ENCODE data around the gene BARX1. TPM values are rescaled to one million over a fixed set of nuclear protein-coding genes. Genes with fewer than 3 reads are reported as not detected.

The BARX1 gene
- total and polyA plus RNA-seq, 2 experiments from 2014 or later: not detected

DNA sequence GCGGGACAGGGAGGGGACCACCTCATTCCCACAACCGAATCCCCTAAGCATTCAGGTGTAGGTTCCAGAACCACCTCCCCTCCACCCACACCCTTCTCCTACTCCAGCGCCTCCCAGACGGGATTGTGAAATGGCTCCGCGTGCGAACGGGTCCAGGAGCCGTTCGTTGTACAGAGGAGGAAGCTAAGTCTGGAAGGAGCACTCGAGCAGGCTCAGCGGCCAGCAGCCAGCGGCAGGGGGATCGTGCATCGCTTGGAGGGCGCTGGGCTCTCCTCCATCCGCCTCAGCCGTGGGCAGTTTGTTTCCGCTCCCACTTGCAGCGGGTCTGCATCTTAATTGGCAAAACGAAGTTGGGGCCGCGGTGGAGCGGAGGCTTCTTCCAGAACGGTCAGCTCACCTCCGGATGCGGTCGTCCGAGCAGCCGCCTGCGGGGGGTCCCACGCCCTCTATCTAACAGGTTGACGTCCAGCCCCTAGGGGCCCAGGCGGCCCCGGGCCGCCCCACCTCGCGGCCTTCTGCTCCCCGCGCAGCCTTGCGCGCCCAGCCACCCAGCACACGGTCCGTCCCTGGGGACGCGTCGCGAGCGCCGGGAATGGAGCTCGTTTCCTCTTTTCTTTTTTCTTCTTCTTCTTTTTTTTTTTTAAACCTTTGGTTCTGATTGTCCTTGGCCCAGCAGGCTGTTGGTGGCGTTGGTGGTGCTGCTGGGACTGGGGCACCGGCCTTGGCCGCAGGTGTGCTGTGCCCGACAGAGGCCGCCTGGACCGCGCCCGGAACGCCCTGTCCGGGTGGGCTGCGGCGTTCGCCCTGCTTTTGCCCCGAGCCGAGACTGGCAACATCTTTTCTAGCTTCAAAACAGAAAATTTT lies 3.9 kb upstream of the BARX1 start:
- no peak overlapping the region for H3K4me2 ChIP-seq (ENCODE audit: unreplicated experiment)
- H3K9ac ChIP-seq: no peak overlapping the region
- no peaks in the 10 kb centered on the region for H4K20me1 ChIP-seq (ENCODE audit: insufficient read depth)

DNA sequence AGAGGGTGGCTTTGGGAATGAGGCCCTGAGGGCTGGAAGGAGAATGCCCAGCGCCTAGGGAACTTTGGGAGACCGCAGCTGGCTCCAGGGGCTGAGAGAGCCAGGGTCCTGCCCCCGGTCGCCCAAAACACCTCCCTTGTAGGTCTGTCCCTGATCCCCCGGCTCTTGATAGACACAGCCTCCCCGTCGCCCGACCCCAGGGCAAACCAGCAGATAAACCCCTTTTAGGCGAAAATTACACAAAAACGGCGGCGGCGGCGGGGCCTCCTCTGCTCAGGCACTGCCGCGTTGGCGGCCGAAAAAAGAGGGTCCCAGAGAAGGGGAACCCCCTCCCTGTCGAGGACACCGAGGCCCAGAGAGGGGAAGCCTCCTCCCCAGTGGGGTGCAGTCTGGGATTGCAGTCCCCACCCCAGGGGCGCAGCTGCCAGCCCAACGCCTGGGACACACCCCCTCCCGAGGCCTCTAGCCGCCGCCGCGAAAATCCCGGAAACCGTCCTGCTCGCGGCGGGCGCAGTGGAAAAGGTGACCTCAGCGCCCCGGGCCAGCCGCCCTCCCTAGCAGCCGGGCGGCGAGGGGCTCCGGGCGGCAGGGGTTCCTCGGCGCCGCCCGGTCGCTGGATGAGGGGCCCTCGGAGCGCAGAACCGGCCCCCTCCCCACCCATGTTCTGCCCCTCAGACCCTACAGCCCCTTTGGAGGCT lies 3.1 kb upstream of the BARX1 start:
- no peaks in the 10 kb centered on the region for H3K36me3 ChIP-seq (ENCODE audit: low read depth)
- no peak overlapping the region for H3K4me2 ChIP-seq (ENCODE audit: unreplicated experiment)
- no peak overlapping the region for H3K4me3 ChIP-seq
- in situ Hi-C loops (cut with MboI): no loop called here
- no peak for DNase-seq
- H3F3A ChIP-seq (ENCODE audit: insufficient read depth): peaks cover 11% of the 10 kb centered on the region; the same call in 1 of the 2 replicates
- H3K27me3 ChIP-seq (replicated peaks; ENCODE audit: insufficient read depth): peaks cover 73% of the 10 kb centered on the region
- H3K27ac ChIP-seq: no peak overlapping the region
- no peaks in the 10 kb centered on the region for H3K9me3 ChIP-seq (ENCODE audit: low read depth)
- no peaks in the 10 kb centered on the region for H4K20me1 ChIP-seq (ENCODE audit: insufficient read depth)
- no peaks in the 10 kb centered on the region for H3K79me2 ChIP-seq (ENCODE audit: insufficient read depth)
- no peaks in the 10 kb centered on the region for H3K9me2 ChIP-seq (ENCODE audit: insufficient read depth)
- WGBS, 2 experiments (ENCODE audit: low coverage in 1 of 2, low lambda C conversion rate in 2 of 2, missing lambda C conversion rate in 2 of 2): 61 to 68% methylated on average over 24 to 46 of the region's 49 CpGs
- H3K9ac ChIP-seq: no peak overlapping the region
- TF ChIP-seq EZH2phosphoT487 (IDR thresholded peaks at IDR 0.05; ENCODE audit: insufficient read depth, low read depth) (no peak), EZH2 (IDR thresholded peaks at IDR 0.05; ENCODE audit: insufficient read depth, poor library complexity, severe bottlenecking) (no peak)
- H2AFZ ChIP-seq: no peak overlapping the region
- H3K4me1 ChIP-seq (ENCODE audit: insufficient read depth): peaks cover 6% of the 10 kb centered on the region; the same call in 1 of the 2 replicates

More for the DNA sequence above, 3.9 kb upstream of the BARX1 start:
- DNase-seq: peak; percentile 63
- no peaks in the 10 kb centered on the region for H3K36me3 ChIP-seq (ENCODE audit: low read depth)
- no peaks in the 10 kb centered on the region for H3K79me2 ChIP-seq (ENCODE audit: insufficient read depth)
- no peak overlapping the region for H3K4me3 ChIP-seq
- 11 to 12% methylated on average over 54 to 65 of the region's 66 CpGs for WGBS, 2 experiments (ENCODE audit: low coverage in 1 of 2, low lambda C conversion rate in 2 of 2, missing lambda C conversion rate in 2 of 2)
- in situ Hi-C loops (cut with MboI): no loop called here
- TF ChIP-seq EZH2 (IDR thresholded peaks at IDR 0.05; ENCODE audit: insufficient read depth, poor library complexity, severe bottlenecking): no peak
- TF ChIP-seq EZH2phosphoT487 (IDR thresholded peaks at IDR 0.05; ENCODE audit: insufficient read depth, low read depth): 0 out of 2 replicates have a peak, but pooled peaks have one; percentile 13
- H2AFZ ChIP-seq: no peak overlapping the region
- peaks cover 65% of the 10 kb centered on the region for H3K27me3 ChIP-seq (replicated peaks; ENCODE audit: insufficient read depth)
- peaks cover 6% of the 10 kb centered on the region; the same call in 1 of the 2 replicates for H3K4me1 ChIP-seq (ENCODE audit: insufficient read depth)
- no peaks in the 10 kb centered on the region for H3K9me2 ChIP-seq (ENCODE audit: insufficient read depth)
- H3F3A ChIP-seq (ENCODE audit: insufficient read depth): peaks cover 11% of the 10 kb centered on the region; the same call in 1 of the 2 replicates
- no peak overlapping the region for H3K27ac ChIP-seq
- H3K9me3 ChIP-seq (ENCODE audit: low read depth): no peaks in the 10 kb centered on the region

DNA sequence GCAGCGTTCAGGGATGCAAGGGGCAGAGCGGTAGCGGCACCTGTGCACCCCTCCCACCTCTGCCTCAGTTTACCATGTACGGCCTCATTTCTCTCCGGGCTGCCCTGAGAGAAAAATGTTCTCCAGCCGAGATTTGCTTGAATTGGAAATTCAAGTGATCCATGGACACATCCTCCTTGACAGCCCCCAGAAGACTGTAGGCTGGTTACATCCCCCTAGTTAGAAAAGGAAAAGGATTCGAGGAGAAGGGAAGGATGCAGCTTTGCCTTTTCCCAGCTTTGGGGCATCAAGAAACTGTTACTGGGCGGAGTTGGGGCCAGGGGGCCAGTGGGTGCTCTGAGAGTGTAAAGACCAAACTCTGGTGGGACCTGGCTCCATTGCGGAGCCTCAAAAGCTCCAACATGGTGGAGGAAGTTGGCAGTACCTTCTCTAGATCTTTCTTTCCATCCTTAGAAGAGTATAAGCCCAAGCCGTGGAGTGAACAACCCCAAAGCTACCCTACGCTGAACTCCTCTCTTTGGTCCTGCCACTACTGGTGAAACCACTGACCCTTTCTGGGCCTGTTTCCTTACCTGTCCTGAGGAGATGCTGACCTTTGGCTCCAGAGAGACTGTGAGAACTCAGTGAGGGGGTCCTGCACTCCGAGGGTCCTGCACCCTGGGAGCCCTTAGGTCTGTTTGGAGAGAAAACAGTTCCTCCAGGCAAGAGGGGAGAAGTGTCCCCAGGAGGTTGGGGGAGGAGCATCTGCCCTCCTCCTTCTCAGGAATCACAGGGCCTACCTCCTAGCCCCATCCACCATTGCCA lies 1.0 kb upstream of the BARX1 start:
- no peak overlapping the region for H3K27ac ChIP-seq
- no peak overlapping the region for H3K4me2 ChIP-seq (ENCODE audit: unreplicated experiment)
- WGBS, 2 experiments (ENCODE audit: low coverage in 1 of 2, low lambda C conversion rate in 2 of 2, missing lambda C conversion rate in 2 of 2): 47% methylated on average over 11 to 12 of the region's 12 CpGs
- peaks cover 91% of the 10 kb centered on the region for H3K27me3 ChIP-seq (replicated peaks; ENCODE audit: insufficient read depth)
- H3K79me2 ChIP-seq (ENCODE audit: insufficient read depth): no peaks in the 10 kb centered on the region
- no peaks in the 10 kb centered on the region for H3K9me2 ChIP-seq (ENCODE audit: insufficient read depth)
- H4K20me1 ChIP-seq (ENCODE audit: insufficient read depth): no peaks in the 10 kb centered on the region
- H3F3A ChIP-seq (ENCODE audit: insufficient read depth): no peaks in the 10 kb centered on the region
- no peak for DNase-seq
- no peaks in the 10 kb centered on the region for H3K9me3 ChIP-seq (ENCODE audit: low read depth)
- no peak overlapping the region for H2AFZ ChIP-seq
- H3K4me3 ChIP-seq: no peak overlapping the region
- in situ Hi-C loops (cut with MboI): no loop called here
- no peaks in the 10 kb centered on the region for H3K36me3 ChIP-seq (ENCODE audit: low read depth)
- TF ChIP-seq EZH2phosphoT487 (IDR thresholded peaks at IDR 0.05; ENCODE audit: insufficient read depth, low read depth): no peak
- peak; percentile 55 for TF ChIP-seq EZH2 (IDR thresholded peaks at IDR 0.05; ENCODE audit: insufficient read depth, poor library complexity, severe bottlenecking)
- H3K9ac ChIP-seq: no peak overlapping the region
- H3K4me1 ChIP-seq (ENCODE audit: insufficient read depth): no peaks in the 10 kb centered on the region

Data from GM23248 (cell line).